WTC11 (cell line): ENCODE data around the gene GLYR1. TPM values are rescaled to one million over a fixed set of nuclear protein-coding genes. Genes with fewer than 3 reads are reported as not detected.

Experiments used
- ATAC-seq: fragments of 200-7000 bp; cut with Tn5 transposase; 2 replicates; pipeline ENCODE4 v1.10.0; 2021; ENCODE audit warnings: mild to moderate bottlenecking, moderate library complexity
- CTCF ChIA-PET: fragments of 300-600 bp; sonication (Branson Sonifier 250); formaldehyde crosslinking; loops from one replicate; lab custom pipeline; 2021; ENCODE audit warnings: antibody characterized with exemption; lab: Charles Lee
- POLR2A ChIA-PET: fragments of 350-600 bp; sonication (Branson Sonifier 250); formaldehyde crosslinking; loops from one replicate; lab custom pipeline; 2021; ENCODE audit warnings: antibody characterized with exemption; lab: Charles Lee
- DNase-seq: peaks from one replicate; pipeline ENCODE4 v3.0.0; 2021; ENCODE audit warnings: low spot score
- H3K27ac Mint-ChIP-seq: 2 replicates; pipeline ENCODE4 v1.8.0; 2021; ENCODE audit warnings: mixed read lengths
- H3K27me3 Mint-ChIP-seq: 2 replicates; pipeline ENCODE4 v1.8.0; 2021; ENCODE audit warnings: low read depth, mild to moderate bottlenecking, moderate library complexity, mixed read lengths
- H3K36me3 Mint-ChIP-seq: 2 replicates; pipeline ENCODE4 v1.8.0; 2021; ENCODE audit warnings: mixed read lengths
- H3K4me1 Mint-ChIP-seq: 2 replicates; pipeline ENCODE4 v1.8.0; 2022; ENCODE audit warnings: mixed read lengths
- H3K4me3 Mint-ChIP-seq: 2 replicates; pipeline ENCODE4 v1.8.0; 2021; ENCODE audit warnings: mild to moderate bottlenecking, moderate library complexity, mixed read lengths
- H3K9me3 Mint-ChIP-seq: 2 replicates; pipeline ENCODE4 v1.8.0; 2021; ENCODE audit warnings: mixed read lengths
- ATF1 ChIP-seq: sonication (generic); formaldehyde crosslinking; IDR thresholded peaks from 2 replicates; pipeline ENCODE4 v1.8.1; 2023; ENCODE audit warnings: mild to moderate bottlenecking, moderate library complexity, missing genetic modification reagents
- CBFB ChIP-seq: sonication (generic); formaldehyde crosslinking; IDR thresholded peaks from 2 replicates; pipeline ENCODE4 v1.8.1; 2022; ENCODE audit warnings: mild to moderate bottlenecking, low read depth, missing genetic modification reagents
- CREB1 ChIP-seq: sonication (generic); formaldehyde crosslinking; IDR thresholded peaks from 2 replicates; pipeline ENCODE4 v1.8.0; 2023; ENCODE audit warnings: mild to moderate bottlenecking, missing genetic modification reagents
- CREM ChIP-seq: sonication (generic); formaldehyde crosslinking; IDR thresholded peaks from 2 replicates; pipeline ENCODE4 v1.8.1; 2022; ENCODE audit warnings: mild to moderate bottlenecking, missing genetic modification reagents, moderate library complexity
- ERG ChIP-seq: fragments of 250-450 bp; sonication (Bioruptor Pico); IDR thresholded peaks from 2 replicates; pipeline ENCODE4 v1.8.0; 2021; ENCODE audit warnings: mild to moderate bottlenecking
- ESRRA ChIP-seq: sonication (generic); formaldehyde crosslinking; IDR thresholded peaks from 2 replicates; pipeline ENCODE4 v1.8.1; 2022; ENCODE audit warnings: mild to moderate bottlenecking, missing genetic modification reagents, borderline replicate concordance
- GABPB1 ChIP-seq: sonication (generic); formaldehyde crosslinking; IDR thresholded peaks from 2 replicates; pipeline ENCODE4 v1.8.1; 2023; ENCODE audit warnings: mild to moderate bottlenecking, missing genetic modification reagents
- HMGXB4 ChIP-seq: sonication (generic); formaldehyde crosslinking; IDR thresholded peaks from 2 replicates; pipeline ENCODE4 v1.8.1; 2023; ENCODE audit warnings: mild to moderate bottlenecking, moderate library complexity, missing genetic modification reagents
- JAZF1 ChIP-seq: fragments of 250-450 bp; sonication (Bioruptor Pico); IDR thresholded peaks from 2 replicates; pipeline ENCODE4 v1.9.0; 2021; ENCODE audit warnings: moderate library complexity, mild to moderate bottlenecking, inconsistent platforms
- KAT7 ChIP-seq: sonication (generic); formaldehyde crosslinking; IDR thresholded peaks from 2 replicates; pipeline ENCODE4 v1.8.1; 2023; ENCODE audit warnings: missing genetic modification reagents, mild to moderate bottlenecking, borderline replicate concordance
- NR2C2 ChIP-seq: sonication (generic); formaldehyde crosslinking; IDR thresholded peaks from 2 replicates; pipeline ENCODE4 v1.8.0; 2022; ENCODE audit warnings: mild to moderate bottlenecking, missing genetic modification reagents
- PREB ChIP-seq: sonication (generic); formaldehyde crosslinking; IDR thresholded peaks from 2 replicates; pipeline ENCODE4 v1.8.1; 2022; ENCODE audit warnings: mild to moderate bottlenecking, missing genetic modification reagents, moderate library complexity, borderline replicate concordance
- PRRX2 ChIP-seq: fragments of 250-450 bp; sonication (Bioruptor Pico); IDR thresholded peaks from 2 replicates; pipeline ENCODE4 v1.8.0; 2021; ENCODE audit warnings: mild to moderate bottlenecking
- SMAD3 ChIP-seq: sonication (generic); formaldehyde crosslinking; IDR thresholded peaks from 2 replicates; pipeline ENCODE4 v1.8.0; 2022; ENCODE audit warnings: missing genetic modification reagents, mild to moderate bottlenecking, borderline replicate concordance
- TP53 ChIP-seq: sonication (generic); formaldehyde crosslinking; IDR thresholded peaks from 2 replicates; pipeline ENCODE4 v1.8.1; 2023; ENCODE audit warnings: mild to moderate bottlenecking, missing genetic modification reagents
- USF2 ChIP-seq: sonication (generic); formaldehyde crosslinking; IDR thresholded peaks from 2 replicates; pipeline ENCODE4 v1.8.1; 2023; ENCODE audit warnings: mild to moderate bottlenecking, missing genetic modification reagents, moderate library complexity
- ZNF317 ChIP-seq: sonication (generic); formaldehyde crosslinking; IDR thresholded peaks from 2 replicates; pipeline ENCODE4 v1.8.1; 2023; ENCODE audit warnings: low read depth, mild to moderate bottlenecking, moderate library complexity, missing genetic modification reagents, borderline replicate concordance
- total RNA-seq: library from RNA; stranded (reverse); gene quantifications from 3 replicates; pipeline ENCODE4 v1.2.3, GENCODE V29; 2021
- TF ChIP-seq, protein P1 (sequence below): sonication (generic); formaldehyde crosslinking; IDR thresholded peaks from 2 replicates; pipeline ENCODE4 v1.8.0; 2022; ENCODE audit warnings: mild to moderate bottlenecking, missing genetic modification reagents
- TF ChIP-seq, protein P2 (sequence below): fragments of 250-450 bp; sonication (Bioruptor Pico); IDR thresholded peaks from 2 replicates; pipeline ENCODE4 v1.9.0; 2021; ENCODE audit warnings: mild to moderate bottlenecking
- TF ChIP-seq, protein P3 (sequence below): sonication (generic); formaldehyde crosslinking; IDR thresholded peaks from 2 replicates; pipeline ENCODE4 v1.8.0; 2022; ENCODE audit warnings: mild to moderate bottlenecking, missing genetic modification reagents
- TF ChIP-seq, protein P4 (sequence below): sonication (generic); formaldehyde crosslinking; IDR thresholded peaks from 2 replicates; pipeline ENCODE4 v1.8.1; 2023; ENCODE audit warnings: mild to moderate bottlenecking, missing genetic modification reagents, borderline replicate concordance
- TF ChIP-seq, protein P5 (sequence below): sonication (generic); formaldehyde crosslinking; IDR thresholded peaks from 2 replicates; pipeline ENCODE4 v1.8.1; 2023; ENCODE audit warnings: mild to moderate bottlenecking, missing genetic modification reagents, moderate library complexity

GLYR1 gene
- total RNA-seq, 1 experiment from 2014 or later, result 103 TPM

- TF ChIP-seq ATF1, result no peak
- TF ChIP-seq ESRRA (CRISPR knock-in tag), result no peak
- TF ChIP-seq GABPB1, result no peak
- TF ChIP-seq, protein P1, sequence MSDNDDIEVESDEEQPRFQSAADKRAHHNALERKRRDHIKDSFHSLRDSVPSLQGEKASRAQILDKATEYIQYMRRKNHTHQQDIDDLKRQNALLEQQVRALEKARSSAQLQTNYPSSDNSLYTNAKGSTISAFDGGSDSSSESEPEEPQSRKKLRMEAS (CRISPR knock-in tag), result no peak
- TF ChIP-seq SMAD3, result no peak
- TF ChIP-seq JAZF1 (CRISPR knock-in tag), result no peak
- no peak for TF ChIP-seq CREM (CRISPR knock-in tag)
- TF ChIP-seq NR2C2 (CRISPR knock-in tag), result no peak
- TF ChIP-seq ERG (CRISPR knock-in tag), result no peak
Measured at GRCh38 chr16:4895366-4895765, 48.3 kb upstream of the GLYR1 start (continued).

DNA sequence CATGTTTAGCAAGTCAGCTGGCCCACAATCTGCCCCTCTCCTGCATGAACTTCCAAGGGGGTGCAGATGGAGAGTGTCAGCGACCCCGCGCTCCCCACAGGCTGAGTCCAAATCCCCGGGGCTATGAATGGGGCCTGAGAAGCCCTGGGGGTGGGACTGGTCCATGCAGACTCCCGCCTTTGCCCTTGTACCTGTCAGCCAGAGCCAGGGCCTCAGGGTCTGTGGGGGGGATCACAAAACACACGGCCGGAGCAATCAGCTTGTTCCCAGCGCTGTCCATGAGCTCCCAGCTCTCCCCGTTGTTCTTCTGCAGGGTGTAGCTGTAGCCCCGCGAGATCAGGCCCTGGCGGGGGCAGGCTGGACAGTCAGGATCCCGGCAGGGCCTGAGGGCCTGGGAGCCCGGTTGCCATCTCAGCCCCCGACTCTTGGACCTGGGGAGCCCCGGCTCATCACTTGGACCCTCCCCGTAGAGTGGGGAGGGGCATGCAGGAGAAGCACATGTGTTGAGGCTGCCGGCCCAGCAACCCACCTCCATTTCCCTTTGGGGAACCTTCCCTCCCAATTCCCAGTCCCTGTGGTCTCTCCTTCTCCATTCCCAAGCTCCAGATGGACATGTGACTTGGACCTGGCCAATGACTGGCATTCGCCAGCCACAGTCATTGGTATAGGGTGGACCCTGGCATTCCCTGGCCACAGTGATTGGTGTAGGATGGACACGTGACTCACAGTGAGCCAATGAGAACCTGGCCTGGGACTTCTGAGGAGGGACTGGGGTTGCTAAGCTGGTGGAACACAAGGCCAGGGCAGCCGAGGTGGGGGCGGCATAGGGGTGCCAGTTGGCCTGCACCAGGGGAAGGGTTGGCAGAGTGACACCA, 47.4 kb upstream of the GLYR1 start:
- Mint-ChIP-seq H3K27ac (no peak overlapping the region), H3K9me3 (peaks cover 6% of the 10 kb centered on the region), H3K27me3 (no peaks in the 10 kb centered on the region), H3K4me3 (no peak overlapping the region), H3K4me1 (no peaks in the 10 kb centered on the region), H3K36me3 (peaks cover 28% of the 10 kb centered on the region)
- POLR2A ChIA-PET, result no interaction called here
- CTCF ChIA-PET, result interaction anchor here (1.2 to 1.5 kb wide), 2 partner anchors 62 to 64 kb away, joined by 3 to 4 read pairs; partner anchors contain the start of gene SEC14L5
- DNase-seq, result no peak
- peak; percentile 71 for ATAC-seq
- TF ChIP-seq KAT7 (CRISPR knock-in tag) (no peak), ZNF317 (CRISPR knock-in tag) (no peak), CBFB (CRISPR knock-in tag) (no peak), GABPB1 (no peak), CREB1 (CRISPR knock-in tag) (no peak), PRRX2 (CRISPR knock-in tag) (no peak), PREB (CRISPR knock-in tag) (no peak), HMGXB4 (no peak), USF2 (CRISPR knock-in tag) (peak; percentile 88), TP53 (CRISPR knock-in tag) (no peak)
- TF ChIP-seq, protein P2, sequence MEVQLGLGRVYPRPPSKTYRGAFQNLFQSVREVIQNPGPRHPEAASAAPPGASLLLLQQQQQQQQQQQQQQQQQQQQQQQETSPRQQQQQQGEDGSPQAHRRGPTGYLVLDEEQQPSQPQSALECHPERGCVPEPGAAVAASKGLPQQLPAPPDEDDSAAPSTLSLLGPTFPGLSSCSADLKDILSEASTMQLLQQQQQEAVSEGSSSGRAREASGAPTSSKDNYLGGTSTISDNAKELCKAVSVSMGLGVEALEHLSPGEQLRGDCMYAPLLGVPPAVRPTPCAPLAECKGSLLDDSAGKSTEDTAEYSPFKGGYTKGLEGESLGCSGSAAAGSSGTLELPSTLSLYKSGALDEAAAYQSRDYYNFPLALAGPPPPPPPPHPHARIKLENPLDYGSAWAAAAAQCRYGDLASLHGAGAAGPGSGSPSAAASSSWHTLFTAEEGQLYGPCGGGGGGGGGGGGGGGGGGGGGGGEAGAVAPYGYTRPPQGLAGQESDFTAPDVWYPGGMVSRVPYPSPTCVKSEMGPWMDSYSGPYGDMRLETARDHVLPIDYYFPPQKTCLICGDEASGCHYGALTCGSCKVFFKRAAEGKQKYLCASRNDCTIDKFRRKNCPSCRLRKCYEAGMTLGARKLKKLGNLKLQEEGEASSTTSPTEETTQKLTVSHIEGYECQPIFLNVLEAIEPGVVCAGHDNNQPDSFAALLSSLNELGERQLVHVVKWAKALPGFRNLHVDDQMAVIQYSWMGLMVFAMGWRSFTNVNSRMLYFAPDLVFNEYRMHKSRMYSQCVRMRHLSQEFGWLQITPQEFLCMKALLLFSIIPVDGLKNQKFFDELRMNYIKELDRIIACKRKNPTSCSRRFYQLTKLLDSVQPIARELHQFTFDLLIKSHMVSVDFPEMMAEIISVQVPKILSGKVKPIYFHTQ, result no peak
- TF ChIP-seq, protein P3, sequence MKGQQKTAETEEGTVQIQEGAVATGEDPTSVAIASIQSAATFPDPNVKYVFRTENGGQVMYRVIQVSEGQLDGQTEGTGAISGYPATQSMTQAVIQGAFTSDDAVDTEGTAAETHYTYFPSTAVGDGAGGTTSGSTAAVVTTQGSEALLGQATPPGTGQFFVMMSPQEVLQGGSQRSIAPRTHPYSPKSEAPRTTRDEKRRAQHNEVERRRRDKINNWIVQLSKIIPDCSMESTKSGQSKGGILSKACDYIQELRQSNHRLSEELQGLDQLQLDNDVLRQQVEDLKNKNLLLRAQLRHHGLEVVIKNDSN (CRISPR knock-in tag), result peak; percentile 83
- TF ChIP-seq, protein P4, sequence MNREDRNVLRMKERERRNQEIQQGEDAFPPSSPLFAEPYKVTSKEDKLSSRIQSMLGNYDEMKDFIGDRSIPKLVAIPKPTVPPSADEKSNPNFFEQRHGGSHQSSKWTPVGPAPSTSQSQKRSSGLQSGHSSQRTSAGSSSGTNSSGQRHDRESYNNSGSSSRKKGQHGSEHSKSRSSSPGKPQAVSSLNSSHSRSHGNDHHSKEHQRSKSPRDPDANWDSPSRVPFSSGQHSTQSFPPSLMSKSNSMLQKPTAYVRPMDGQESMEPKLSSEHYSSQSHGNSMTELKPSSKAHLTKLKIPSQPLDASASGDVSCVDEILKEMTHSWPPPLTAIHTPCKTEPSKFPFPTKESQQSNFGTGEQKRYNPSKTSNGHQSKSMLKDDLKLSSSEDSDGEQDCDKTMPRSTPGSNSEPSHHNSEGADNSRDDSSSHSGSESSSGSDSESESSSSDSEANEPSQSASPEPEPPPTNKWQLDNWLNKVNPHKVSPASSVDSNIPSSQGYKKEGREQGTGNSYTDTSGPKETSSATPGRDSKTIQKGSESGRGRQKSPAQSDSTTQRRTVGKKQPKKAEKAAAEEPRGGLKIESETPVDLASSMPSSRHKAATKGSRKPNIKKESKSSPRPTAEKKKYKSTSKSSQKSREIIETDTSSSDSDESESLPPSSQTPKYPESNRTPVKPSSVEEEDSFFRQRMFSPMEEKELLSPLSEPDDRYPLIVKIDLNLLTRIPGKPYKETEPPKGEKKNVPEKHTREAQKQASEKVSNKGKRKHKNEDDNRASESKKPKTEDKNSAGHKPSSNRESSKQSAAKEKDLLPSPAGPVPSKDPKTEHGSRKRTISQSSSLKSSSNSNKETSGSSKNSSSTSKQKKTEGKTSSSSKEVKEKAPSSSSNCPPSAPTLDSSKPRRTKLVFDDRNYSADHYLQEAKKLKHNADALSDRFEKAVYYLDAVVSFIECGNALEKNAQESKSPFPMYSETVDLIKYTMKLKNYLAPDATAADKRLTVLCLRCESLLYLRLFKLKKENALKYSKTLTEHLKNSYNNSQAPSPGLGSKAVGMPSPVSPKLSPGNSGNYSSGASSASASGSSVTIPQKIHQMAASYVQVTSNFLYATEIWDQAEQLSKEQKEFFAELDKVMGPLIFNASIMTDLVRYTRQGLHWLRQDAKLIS (CRISPR knock-in tag), result no peak
- TF ChIP-seq, protein P5, sequence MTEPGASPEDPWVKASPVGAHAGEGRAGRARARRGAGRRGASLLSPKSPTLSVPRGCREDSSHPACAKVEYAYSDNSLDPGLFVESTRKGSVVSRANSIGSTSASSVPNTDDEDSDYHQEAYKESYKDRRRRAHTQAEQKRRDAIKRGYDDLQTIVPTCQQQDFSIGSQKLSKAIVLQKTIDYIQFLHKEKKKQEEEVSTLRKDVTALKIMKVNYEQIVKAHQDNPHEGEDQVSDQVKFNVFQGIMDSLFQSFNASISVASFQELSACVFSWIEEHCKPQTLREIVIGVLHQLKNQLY, result no peak
